ENCODE data around the gene POLR1A.

Gene POLR1A

DNA sequence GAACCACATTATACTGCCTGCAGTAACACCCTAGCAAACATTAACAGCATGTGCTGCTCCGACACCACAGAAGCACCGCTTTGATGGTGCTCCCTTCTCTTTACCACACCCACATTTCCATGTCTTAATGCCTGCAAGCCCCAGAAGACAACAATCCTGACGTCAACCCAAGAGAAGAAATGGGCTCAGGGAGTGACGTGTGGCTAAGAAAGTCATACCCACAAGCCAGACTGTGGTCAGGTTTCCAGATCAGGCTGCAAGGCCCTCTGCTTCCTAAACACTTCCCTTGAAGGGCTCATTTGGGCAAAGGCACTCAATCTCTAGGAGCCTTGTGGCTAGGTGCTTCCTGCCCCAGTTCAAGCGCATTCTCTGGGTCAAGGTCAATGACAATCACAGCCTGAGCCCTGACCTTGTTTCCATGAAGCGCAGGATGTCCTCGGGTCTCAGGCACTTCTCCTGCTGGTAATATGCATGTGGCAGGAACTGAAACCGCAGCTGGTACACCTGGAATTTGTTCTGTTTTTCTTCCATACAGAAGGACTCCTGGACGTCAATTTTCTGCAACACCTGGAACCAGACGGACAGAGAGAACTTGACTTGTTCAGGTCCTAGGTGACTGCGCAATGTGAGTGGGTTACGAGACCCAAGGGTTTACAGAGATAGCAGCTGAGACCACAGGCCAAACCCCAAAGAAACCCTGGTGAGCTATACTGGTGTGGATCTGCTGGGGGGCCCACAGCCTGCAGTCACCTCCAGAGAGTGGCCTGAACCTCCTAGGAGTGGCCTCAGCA lies 67.2 kb downstream of the POLR1A start:
- DNase-seq (ENCODE audit: low read depth, low spot score): no peak

DNA sequence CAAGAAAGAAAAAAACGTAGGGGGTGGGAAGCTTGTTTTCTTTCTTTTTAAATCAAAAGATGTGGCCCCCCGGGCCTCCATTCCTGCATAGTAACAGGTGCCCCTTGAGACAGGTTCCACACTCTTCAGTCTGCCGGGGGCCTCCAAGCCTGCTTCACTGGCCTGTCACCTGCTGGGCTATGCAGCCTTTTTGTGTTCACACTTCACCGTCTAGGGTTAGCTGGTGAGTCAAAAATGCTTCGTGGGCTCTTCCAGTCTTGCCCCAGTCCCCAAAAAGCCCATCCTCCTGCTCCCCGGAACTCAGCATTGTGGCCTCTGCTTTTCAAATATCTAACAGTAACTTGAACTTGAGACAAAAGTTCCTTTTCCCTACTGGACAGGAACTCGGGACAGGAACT lies 67.9 kb downstream of the POLR1A start:
- no peak for DNase-seq (ENCODE audit: low read depth, low spot score)

DNA sequence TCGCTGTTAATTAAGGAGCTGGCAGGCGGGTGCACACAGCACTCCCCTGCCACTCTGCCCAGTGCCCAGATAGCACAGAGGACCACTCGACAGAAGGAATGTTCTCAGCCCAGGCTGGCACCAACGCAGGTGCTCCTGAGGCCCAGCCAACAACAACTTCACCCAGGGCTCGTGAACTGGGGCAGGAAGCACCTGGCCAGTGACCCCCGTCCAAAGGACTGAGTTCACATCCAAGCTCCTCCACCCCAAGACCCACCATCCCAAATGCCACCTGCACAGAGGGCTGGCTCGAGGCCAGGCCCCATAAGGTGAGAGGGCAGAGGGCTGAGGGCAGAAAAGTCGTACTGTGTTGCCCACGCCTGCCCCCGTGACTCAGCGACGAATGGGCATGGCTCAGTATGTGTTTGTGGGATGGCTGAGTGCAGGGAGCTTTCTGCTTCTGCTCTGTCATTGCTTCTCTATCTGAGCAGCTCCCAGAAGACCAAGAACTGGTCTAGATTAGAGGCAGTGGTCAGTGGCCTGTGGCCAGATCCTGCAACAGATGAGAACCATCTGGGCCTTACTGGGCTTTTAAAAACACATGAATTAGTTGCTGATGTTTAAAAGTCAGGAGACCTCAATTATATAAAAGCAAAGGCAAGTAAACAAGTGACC lies 68.4 kb downstream of the POLR1A start:
- DNase-seq (ENCODE audit: low read depth, low spot score): no peak

DNA sequence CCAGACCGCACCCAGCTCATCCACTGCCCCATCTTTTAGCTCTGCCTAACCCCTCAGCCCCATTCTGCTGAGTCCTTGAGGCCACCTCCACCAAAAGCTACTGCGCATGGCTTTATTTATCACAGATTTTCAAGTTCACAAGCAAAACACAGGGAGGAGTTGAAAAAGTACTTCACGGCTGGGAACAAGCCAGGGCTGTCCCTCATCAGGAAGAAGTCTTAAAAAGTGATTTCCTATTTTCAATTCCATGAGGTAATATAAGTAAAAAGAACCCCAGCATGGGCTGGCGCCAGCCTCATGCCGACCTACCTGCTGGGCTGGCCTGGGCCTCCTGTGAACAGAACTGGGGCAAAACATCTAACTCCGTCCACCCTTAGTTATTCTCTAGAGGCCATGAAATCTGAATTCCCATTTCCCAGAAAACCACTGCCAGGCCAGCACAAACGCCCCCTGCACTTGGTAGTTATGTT lies 69.0 kb downstream of the POLR1A start:
- no peak for DNase-seq (ENCODE audit: low read depth, low spot score)

DNA sequence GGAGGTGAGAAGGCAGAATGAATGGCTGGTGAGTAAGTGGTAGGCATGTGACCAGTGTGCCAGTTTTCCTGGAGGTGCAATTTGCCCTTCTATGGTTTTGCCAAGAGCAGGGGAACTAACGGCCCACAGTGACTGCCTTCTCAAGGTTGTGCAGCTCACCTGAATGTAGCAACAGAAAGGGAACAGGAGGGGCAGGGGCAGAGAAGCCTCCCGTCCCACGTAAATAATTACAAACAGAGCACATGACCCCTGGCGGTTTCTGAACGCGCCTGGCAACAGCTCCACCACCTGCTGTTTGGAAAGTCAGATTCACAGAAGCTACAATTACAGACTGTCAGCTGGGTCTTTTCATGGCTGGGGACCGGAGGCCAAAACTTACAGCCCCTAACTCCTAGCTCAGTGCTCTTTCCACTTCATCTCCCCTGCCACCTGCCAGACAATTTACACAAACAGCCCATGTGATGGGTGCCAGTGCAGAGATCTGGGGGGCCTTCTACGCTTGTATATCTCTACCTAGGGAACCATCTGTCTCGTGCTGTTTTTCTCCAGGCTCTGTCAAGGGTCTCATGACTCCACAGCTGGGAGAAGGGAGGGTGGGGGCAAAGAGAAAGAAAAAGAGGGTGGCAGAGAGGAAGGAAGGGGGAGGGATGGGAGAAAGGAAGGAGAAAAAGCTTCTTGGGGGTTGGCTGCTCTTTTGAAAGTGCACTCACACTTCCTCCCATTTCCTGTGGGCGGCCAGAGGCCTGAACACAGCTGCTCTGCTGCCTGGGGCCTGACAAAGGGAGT lies 69.6 kb downstream of the POLR1A start:
- no peak for DNase-seq (ENCODE audit: low read depth, low spot score)

DNA sequence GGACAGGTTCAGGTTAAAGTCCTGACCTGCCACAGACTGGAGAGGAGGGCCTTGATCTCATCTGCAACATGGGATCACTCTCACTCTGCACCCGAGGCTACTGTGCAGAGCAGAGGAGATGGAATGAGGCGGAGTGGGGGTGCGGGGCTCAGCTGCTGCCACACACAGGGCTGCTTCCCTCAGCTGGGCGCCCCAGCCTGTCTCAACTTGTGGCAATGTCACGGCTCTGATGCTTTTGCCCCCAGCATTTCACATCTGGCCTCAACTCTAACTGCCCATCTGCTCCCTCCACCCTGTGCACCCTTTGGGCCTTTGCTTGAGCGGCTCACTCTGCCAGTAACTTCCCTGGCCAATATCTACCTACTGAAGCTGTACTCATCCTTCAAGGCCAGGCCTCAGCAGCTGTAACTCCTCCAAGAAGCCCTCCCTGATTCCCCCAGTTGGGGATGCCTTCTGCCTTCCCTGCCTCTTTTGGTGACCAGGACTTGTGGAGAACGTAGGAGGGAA lies 70.3 kb downstream of the POLR1A start:
- no peak for DNase-seq (ENCODE audit: low read depth, low spot score)

DNA sequence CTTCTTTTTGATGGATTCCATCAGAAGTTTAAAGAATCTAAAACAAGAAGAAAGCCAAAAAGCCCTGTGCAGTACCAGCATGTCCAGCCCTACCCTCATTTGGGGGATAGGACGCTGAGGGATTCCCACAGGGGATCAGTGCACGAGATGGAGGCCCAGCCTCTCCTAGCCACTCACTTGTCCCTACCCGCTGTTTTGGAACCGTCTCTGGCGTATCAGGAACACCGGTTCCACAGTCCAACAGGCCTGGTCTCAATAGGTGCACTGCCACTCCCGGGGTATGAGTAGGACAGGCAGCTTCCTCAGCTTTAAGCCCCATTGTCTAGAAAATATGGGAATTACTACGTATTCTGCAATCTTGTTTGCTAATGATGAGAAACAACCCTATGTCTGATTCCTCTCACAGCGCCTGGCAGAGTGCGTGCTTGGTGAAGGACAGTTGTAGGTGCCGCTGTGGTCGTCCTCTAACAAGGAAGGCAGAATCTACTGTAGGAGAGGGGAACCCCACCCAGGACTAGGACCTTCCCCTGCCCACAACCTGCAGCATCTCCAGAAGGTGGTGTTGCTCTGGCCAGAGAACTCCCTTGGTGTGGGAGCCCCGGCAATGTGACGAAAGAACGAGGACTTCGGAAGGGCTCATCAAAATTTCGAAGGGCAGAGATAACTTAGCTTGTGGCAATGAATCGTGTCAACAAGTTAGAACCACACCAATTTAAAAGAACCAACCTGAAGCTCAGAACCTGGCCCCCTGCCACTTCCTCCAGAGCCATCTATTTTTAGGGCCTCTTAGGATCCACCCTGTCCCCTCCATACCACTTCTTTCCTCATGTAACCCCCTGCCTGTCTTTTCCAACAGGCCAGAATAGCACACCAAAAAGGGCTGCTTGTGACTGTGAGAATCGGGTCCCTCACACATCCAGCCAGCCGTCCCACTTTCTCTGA lies 71.7 kb downstream of the POLR1A start:
- no peak for DNase-seq (ENCODE audit: low read depth, low spot score)

DNA sequence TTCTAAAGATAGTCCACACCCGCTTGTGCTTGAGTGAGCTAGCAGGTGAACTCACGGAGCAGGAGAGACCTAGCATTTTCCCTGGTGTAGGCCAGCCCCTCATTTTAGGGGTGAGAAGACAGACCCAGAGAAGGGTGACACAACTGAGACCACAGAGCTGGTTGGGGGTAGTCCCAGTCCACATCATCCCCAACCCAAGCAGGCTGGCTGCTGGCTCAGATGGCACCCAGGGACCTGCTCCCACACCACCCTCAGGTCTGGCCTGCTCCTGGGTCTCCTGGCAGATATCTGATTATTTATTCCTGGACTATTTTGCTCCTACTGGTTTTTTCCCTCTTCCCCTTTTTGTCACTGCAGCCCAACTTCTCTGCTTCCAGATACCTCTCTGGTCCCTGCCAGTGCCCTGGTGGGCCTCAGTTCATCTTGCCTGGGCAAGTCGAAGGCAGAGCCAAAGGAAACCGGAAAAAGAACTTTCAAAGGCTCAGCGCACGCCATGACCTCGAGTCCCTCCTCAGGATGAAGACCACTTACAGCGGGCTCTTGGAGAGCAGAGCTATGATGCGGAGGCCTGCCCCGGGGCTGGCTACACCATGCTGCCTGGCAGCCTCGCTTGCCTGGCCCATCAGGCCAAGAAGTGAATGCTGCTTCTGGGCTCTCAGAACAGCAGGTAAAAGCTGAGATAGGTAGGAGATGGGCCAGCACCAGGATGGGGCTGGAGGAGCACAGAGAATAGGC lies 72.7 kb downstream of the POLR1A start:
- no peak for DNase-seq (ENCODE audit: low read depth, low spot score)

DNA sequence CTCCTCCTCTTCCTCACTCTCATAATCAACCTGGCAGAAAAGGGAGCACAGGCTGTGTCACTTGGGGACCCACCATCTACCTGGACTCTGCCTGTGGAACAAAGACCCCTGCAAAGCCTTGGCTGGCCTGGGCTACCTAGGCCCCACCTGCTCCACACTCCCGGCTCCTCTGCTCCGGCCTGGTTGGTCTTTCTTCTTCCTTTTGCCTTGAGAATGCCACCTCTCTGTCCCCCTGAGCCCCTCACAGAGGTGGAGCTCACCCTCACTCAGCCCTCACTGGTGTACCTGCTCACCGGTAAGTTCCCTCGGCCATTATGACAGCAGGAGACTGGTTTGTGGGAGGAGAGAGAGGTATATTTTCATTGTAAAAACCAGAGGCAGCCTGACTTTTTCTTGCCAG lies 74.1 kb downstream of the POLR1A start:
- DNase-seq (ENCODE audit: low read depth, low spot score): no peak

DNA sequence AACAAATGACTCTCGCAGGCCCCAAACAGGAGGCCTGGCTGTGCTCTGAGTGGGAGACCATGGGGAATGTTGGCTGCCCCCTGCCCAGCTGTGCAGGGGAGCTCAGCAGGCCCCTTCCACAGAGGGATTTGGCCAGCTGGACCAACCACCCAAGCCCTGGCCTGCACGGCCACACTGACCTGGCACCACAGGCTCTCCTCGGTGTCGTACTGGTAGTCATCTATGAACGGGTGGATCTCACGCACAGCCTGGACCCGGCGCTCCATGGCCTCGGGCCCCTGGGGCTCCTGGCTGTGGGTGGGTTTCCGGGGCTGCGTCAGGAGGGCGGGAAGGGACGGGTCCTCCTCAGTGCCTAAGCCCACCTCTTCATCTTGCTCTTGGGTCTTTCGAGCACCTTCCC lies 74.5 kb downstream of the POLR1A start:
- no peak for DNase-seq (ENCODE audit: low read depth, low spot score)

DNA sequence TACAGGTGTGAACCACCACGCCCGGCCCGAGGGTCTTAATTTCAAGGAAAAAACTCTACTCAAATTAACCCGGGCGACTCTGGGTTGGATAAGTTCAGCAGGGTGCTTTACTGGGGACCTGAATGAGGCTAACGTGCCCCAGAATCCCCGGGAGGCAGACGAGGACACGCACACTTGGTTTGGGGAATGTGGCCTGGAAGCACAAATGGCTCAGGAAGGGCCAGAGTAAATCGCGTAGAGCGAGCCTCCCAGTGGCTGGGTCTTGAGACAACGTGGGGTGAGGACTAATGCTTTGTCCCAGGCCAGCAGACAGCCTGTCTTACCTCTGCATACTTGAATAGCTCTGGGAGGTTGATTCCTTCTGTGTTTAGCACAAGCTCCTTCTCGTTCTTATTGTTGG lies 75.8 kb downstream of the POLR1A start:
- DNase-seq (ENCODE audit: low read depth, low spot score): no peak

DNA sequence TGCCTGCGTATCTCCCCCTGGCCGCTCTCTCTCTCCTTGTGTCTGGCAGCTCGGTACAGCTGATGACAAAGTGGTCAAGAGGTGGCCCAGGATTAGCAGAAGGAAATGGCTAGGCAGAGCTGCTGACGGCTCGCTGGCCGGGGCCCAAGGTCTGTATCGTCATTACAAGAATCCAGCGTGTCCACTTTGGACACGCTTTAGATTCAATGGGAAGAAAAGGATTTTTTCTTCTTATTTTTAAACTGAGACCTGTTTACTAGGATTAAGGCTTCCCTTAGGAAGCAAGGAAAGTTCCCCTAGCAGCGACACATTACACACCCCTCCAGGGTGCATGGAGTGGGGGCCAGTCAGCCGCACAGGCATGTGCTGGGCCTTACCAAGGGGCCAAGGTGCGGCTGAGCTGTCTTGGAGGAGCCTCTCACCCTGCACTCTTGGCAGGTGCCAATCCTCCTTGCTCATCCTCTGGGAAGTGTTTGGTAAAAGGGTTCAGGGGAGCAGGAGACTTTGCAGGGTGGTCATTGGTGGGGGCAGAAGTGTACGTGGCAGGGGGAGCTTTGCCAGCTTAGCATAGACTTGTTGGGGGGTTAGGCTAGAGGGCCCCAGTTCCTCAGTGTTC lies 76.8 kb downstream of the POLR1A start:
- no peak for DNase-seq (ENCODE audit: low read depth, low spot score)

DNA sequence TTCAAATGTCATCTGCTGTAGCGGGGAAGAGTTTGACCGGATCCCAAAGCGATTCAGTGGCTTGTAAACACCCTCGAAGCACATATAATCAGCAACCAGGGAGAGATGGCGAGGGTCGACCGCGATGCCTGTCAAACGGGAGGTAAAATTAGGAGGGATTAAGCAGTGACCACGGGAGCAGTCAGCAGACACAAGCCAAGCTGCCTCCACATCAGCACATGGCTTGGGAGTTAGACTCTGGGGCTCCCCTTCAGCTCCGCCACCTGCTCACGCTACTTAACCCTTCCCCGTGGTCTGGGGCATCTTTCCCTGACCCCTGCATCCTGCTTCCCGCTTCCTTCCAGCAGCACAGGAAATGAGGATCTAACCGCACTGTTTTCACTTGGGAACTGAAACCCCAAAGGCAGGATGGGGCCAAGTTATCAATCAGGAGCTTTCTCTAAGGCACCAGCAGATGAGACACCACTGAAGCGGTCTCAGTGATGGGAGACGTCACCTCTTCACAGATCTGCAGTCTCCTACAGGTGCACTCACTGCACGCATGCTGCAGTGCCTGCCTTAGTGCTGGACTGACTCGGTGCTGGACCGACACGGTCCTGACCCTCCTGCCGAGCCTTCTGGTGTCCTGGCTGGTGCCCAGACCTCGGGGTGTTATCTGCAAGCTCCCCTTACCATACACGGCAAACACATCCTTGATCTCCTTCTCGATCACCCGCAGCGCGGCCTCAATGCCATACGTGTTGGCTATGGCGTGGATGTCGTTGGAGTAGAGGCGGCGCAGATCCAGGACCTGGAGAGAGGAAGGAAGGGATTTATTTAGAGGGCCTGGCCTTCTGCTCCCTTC lies 77.5 kb downstream of the POLR1A start:
- no peak for DNase-seq (ENCODE audit: low read depth, low spot score)

DNA sequence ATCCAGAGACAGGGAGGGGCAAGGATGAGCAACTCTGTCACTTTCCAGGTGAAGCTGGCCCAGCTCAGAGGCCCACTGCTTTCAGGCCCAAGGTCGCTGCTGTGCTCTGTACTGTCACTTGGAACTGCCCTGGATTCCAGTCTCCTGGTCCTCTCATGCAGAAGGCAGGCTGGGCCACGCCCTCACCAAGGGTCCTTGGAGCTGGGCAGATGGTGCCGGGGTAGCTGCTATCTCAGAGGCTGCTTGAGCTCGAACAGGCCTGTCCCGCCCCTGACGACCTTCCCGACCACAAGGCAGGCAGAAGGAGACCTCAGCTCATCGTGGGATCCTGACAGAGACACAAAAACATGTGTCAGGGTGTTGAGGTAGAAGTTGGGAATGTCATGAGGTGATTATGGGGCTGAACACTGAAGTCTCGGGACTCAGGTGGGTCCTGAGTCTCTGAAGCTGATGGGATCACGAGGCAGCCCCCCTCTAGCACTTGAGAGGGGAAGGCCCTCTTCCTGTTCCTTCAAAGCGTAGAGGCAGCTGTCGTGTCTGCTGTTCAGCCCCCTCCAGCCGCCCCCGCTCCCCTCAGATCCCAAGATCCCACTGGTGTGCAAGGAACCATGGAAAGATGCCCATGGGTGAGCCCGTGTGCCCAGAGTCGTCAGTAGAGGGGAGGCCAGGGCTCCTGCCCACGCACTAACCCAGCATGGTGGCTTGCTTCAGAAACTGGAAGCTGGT lies 78.3 kb downstream of the POLR1A start:
- no peak for DNase-seq (ENCODE audit: low read depth, low spot score)

DNA sequence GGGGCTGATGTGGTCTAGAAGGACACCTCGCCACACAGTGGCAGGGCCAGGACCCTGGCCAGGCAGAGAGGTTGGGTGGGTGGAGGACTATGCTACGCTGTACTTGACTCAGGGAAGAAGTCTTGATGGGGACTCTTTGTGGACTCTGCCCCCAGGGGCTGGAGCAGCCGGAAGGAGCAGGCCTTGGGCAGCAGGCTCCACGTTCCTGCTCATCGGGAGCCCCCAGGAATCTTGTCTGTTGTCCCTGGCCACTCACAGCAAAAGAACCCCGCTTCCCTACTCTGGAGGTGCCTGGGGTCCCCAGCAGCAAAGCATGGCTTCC lies 79.0 kb downstream of the POLR1A start:
- no peak for DNase-seq (ENCODE audit: low read depth, low spot score)

DNA sequence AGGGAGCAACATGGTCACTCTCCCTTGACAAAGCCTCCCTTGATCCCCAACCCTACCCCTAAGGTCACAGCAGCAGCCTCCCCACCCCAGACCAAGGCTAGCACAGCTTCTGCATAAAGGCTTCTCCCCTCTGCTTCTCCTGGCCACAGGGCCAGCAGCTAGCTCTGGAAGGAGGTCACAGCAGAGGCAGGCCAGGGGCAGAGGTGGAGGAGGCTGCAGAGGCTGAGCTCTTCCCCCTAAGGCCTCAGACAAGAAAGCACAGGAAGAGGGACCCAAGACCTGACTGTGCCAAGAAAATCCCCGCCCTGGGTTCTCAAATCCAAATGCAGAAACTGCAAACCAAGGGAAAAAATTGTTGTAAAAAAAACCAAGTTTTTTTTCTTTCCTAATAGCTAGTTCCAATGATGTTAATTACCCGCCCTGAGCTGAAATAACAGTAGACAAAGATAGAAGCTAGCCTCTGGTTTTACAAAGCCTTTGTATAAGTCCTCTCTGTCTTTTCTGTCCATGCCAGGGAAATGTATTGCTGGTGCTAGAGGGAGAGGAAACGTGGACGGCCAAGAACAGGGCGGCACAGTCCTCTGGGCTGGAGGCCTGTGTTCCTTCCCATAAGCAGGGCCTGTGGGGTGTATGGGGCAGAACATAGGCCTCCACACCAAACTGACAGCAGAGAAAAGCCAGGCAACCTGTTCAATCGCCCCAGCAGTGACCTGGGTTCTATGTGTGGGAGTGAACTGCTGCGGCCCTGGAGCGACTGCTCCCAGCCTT lies 79.5 kb downstream of the POLR1A start:
- no peak for DNase-seq (ENCODE audit: low read depth, low spot score)

DNA sequence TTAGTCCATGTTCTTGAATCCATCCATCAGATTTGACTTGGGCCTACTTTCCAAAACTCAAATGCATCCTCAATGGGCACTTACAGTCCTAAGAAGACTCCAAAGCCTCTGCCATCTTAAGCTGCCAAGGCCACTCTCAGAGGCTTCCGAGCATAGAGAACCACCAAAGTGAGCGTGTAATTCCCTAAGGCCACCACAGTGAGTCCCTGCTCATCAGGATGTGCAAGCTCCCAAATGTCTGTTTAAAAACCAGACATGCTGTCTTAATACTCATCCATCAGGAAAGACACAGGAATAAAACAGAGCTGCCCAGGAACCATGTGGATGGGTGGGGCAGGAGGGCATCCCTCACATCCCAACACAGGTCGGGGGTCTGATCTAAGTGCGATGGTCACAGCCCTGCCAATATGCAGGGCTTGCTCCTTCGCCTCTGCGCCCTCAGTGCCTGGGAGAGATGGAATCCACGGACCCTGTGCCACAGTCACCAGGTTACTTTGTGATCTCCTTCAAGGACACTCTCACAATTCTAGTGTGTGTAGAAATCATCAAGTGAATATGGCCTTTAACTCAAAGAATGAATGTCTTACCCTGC lies 80.4 kb downstream of the POLR1A start:
- no peak for DNase-seq (ENCODE audit: low read depth, low spot score)

DNA sequence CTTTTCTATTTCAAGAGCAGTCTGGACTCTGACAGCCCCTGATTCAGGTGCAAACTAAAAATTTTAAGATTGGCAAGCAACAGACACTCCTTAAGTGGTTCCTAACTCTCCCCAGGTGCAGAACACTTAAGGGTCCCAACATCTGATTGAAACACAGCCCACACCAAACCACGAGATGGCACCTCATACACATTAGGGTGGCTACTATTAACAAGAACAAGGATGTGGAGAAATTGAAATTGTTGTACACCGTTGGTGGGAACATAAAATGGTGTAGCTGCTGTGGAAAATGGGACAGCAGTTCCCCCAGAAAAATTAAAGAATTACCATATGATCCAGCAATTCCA lies 82.3 kb downstream of the POLR1A start:
- DNase-seq (ENCODE audit: low read depth, low spot score): no peak
